Spleen (tissue), 11 donors: ENCODE results near the gene GPRC5D. TPM values are rescaled to one million over a fixed set of nuclear protein-coding genes. Genes with fewer than 3 reads are reported as not detected.

ENCODE experiments used
- DNase-seq: peaks from one replicate; pipeline ENCODE4 v3.0.0-alpha.2; 2020
- H3K27ac ChIP-seq, 8 donors: fragments of 200-600 bp; sonication (generic) in 7 of 8; 1 replicate in 4 of 8; 2 replicates in 4 of 8; pipeline versions ENCODE4 v1.5.0 to v1.8.0; 2016 to 2021; ENCODE audit warnings: inconsistent platforms in 4 of 8, mild to moderate bottlenecking in 4 of 8, moderate library complexity in 1 of 8
- H3K27me3 ChIP-seq, 7 donors: fragments of 200-600 bp; sonication (generic) in 6 of 7; replicated peaks in 1 of 7; 1 replicate in 4 of 7; 2 replicates in 3 of 7; pipeline versions ENCODE4 v1.5.0 to v1.8.0; 2016 to 2021; ENCODE audit warnings: inconsistent platforms in 3 of 7, mild to moderate bottlenecking in 1 of 7
- H3K36me3 ChIP-seq, 6 donors: fragments of 200-600 bp; sonication (generic) in 5 of 6; 1 replicate in 4 of 6; 2 replicates in 2 of 6; pipeline versions ENCODE4 v1.5.0 to v1.8.0; 2016 to 2021; ENCODE audit warnings: inconsistent platforms in 2 of 6
- H3K4me1 ChIP-seq, 6 donors: fragments of 200-600 bp; sonication (generic) in 5 of 6; 1 replicate in 3 of 6; 2 replicates in 3 of 6; pipeline versions ENCODE4 v1.5.0 to v1.8.0; 2016 to 2021; ENCODE audit warnings: inconsistent platforms in 3 of 6
- H3K4me3 ChIP-seq, 8 donors: fragments of 200-600 bp; sonication (generic) in 7 of 8; 1 replicate in 4 of 8; 2 replicates in 4 of 8; pipeline versions ENCODE4 v1.5.0 to v1.8.0; 2016 to 2021; ENCODE audit warnings: inconsistent platforms in 4 of 8, mild to moderate bottlenecking in 4 of 8, moderate library complexity in 2 of 8
- H3K9me3 ChIP-seq, 8 donors: fragments of 200-600 bp; sonication (generic) in 7 of 8; 1 replicate in 4 of 8; 2 replicates in 4 of 8; pipeline versions ENCODE4 v1.5.0 to v1.8.0; 2016 to 2021; ENCODE audit warnings: inconsistent platforms in 4 of 8
- CTCF ChIP-seq, 11 experiments: fragments of 200-600 bp in 7 of 11; fragments of 450-650 bp in 4 of 11; sonication (generic) in 4 of 11; IDR thresholded peaks in 8 of 11; conservative IDR thresholded peaks in 3 of 11; 1 replicate in 7 of 11; 2 replicates in 4 of 11; pipeline versions ENCODE4 v1.4.0 to v1.8.0; 2016 to 2021; ENCODE audit warnings: antibody characterized with exemption in 11 of 11, inconsistent platforms in 4 of 11, mild to moderate bottlenecking in 1 of 11
- POLR2A ChIP-seq, 3 donors: fragments of 450-650 bp; IDR thresholded peaks; one replicate each; pipeline ENCODE4 v1.5.1; 2017; ENCODE audit warnings: antibody characterized with exemption in 3 of 3, mild to moderate bottlenecking in 1 of 3
- POLR2AphosphoS5 ChIP-seq, 3 donors: sonication (generic); formaldehyde crosslinking; IDR thresholded peaks; one replicate each; pipeline ENCODE4 v1.5.1; 2017; ENCODE audit warnings: antibody characterized with exemption in 3 of 3
- WGBS, 5 donors: extraction: QIAGEN DNeasy Blood & Tissue Kit in 3 of 5; methylation state at CpG; one replicate each; pipeline versions ENCODE4 v1.1.5 to v1.1.7; 2013 to 2018; 5-methylcytosine and 5-hydroxymethylcytosine counted together
- intact Hi-C: fragments of 100-400 bp; cut with DNase I; formaldehyde crosslinking; loops from one replicate; pipeline ENCODE4 v1.15.0; 2023; ENCODE audit warnings: low total_unique reads
- polyA plus RNA-seq, 3 donors: library from polyadenylated mRNA; stranded (reverse); fragments of 200-250 nt; gene quantifications; one replicate each; pipeline ENCODE4 v1.2.1, GENCODE V29; 2013
- total RNA-seq, 7 donors: library from RNA; depleted of rRNA in 3 of 7; stranded (reverse); fragments of >200 nt in 3 of 7; fragmentation: NEBNext Ultra II Directional in 4 of 7; extraction: Animal tissue kit (Norgen Biotek cat#: 25700) in 4 of 7; gene quantifications; one replicate each; pipeline versions ENCODE4 v1.1.0 to v1.2.1, GENCODE V29; 2016 to 2021
- donor health status: healthy with polysubstance abuse.
- donor health status: DM: no; HTN: no; CAD: no; lungs with moderate emphysema.
- donor health status: DM: no; HTN: no; CAD: no.
- donor health status: Bipolar disorder and iron deficiency.
- donor health status: healthy.
- donor health status: DM: no; HTN: no; CAD: no.
- donor health status: DM: yes; HTN: yes; CAD: no.

Gene GPRC5D
- total and polyA plus RNA-seq, 10 donors, result 0.23 to 1.4 (median 0.41) TPM; not detected in 5

GRCh38 chr12:12938541-12938940 lies 13.4 kb downstream of the GPRC5D start:
- H3K4me1 ChIP-seq, result peaks cover 0 to 8% (median 0%) of the 10 kb centered on the region in 6 donors
- intact Hi-C loops, result no loop called here
- peaks cover 0 to 6% (median 0%) of the 10 kb centered on the region in 7 donors for H3K27me3 ChIP-seq
- H3K36me3 ChIP-seq, result peaks cover 0 to 10% (median 0%) of the 10 kb centered on the region in 6 donors
- no peak overlapping the region for H3K27ac ChIP-seq
- WGBS, 5 donors, result 85 to 90% (median 88%) methylated on average over 5 of the region's 5 CpGs
- H3K9me3 ChIP-seq, result no peaks in the 10 kb centered on the region
- DNase-seq, result no peak
- TF ChIP-seq POLR2A (IDR thresholded peaks at IDR 0.05), result no peak
- TF ChIP-seq POLR2AphosphoS5 (IDR thresholded peaks at IDR 0.05), result no peak
- no peak for TF ChIP-seq CTCF (IDR thresholded peaks at IDR 0.05 in 8 of 11, conservative IDR thresholded peaks at IDR 0.05 in 3 of 11)
- H3K4me3 ChIP-seq, result no peak overlapping the region

GRCh38 chr12:12936983-12937491 lies 14.9 kb downstream of the GPRC5D start:
- DNase-seq, result no peak
- WGBS, 5 donors, result 89 to 95% (median 92%) methylated on average over 11 of the region's 11 CpGs

GRCh38 chr12:12934556-12934955 lies 17.4 kb downstream of the GPRC5D start:
- Histone ChIP-seq H3K4me1 (peaks cover 0 to 8% (median 0%) of the 10 kb centered on the region in 6 donors), H3K36me3 (peaks cover 0 to 24% (median 0%) of the 10 kb centered on the region in 6 donors), H3K9me3 (no peaks in the 10 kb centered on the region), H3K27me3 (peaks cover 0 to 6% (median 0%) of the 10 kb centered on the region in 7 donors), H3K4me3 (no peak overlapping the region), H3K27ac (no peak overlapping the region)
- intact Hi-C loops, result no loop called here
- TF ChIP-seq POLR2AphosphoS5 (IDR thresholded peaks at IDR 0.05) (no peak), POLR2A (IDR thresholded peaks at IDR 0.05) (no peak), CTCF (IDR thresholded peaks at IDR 0.05 in 8 of 11, conservative IDR thresholded peaks at IDR 0.05 in 3 of 11) (no peak)
- no peak for DNase-seq
- WGBS, 5 donors, result 70 to 84% (median 82%) methylated on average over 8 of the region's 8 CpGs

More at GRCh38 chr12:12936983-12937491, 14.9 kb downstream of the GPRC5D start:
- no peaks in the 10 kb centered on the region for H3K9me3 ChIP-seq
- H3K27me3 ChIP-seq, result peaks cover 0 to 6% (median 0%) of the 10 kb centered on the region in 7 donors
- H3K4me3 ChIP-seq, result no peak overlapping the region
- intact Hi-C loops, result no loop called here
- TF ChIP-seq CTCF (IDR thresholded peaks at IDR 0.05 in 8 of 11, conservative IDR thresholded peaks at IDR 0.05 in 3 of 11) (no peak), POLR2A (IDR thresholded peaks at IDR 0.05) (no peak), POLR2AphosphoS5 (IDR thresholded peaks at IDR 0.05) (no peak)
- H3K36me3 ChIP-seq, result peaks cover 0 to 10% (median 0%) of the 10 kb centered on the region in 6 donors
- H3K4me1 ChIP-seq, result peaks cover 0 to 8% (median 0%) of the 10 kb centered on the region in 6 donors
- no peak overlapping the region for H3K27ac ChIP-seq

- 87 to 96% (median 90%) methylated on average over 4 of the region's 4 CpGs for WGBS, 5 donors
- intact Hi-C loops, result no loop called here
- Histone ChIP-seq H3K4me1 (peaks cover 0 to 3% (median 0%) of the 10 kb centered on the region in 6 donors), H3K9me3 (no peaks in the 10 kb centered on the region), H3K27ac (no peak overlapping the region), H3K36me3 (peaks cover 0 to 26% (median 0%) of the 10 kb centered on the region in 6 donors), H3K27me3 (peaks cover 0 to 6% (median 0%) of the 10 kb centered on the region in 7 donors), H3K4me3 (no peak overlapping the region)
- DNase-seq, result no peak
- TF ChIP-seq CTCF (IDR thresholded peaks at IDR 0.05 in 8 of 11, conservative IDR thresholded peaks at IDR 0.05 in 3 of 11), result no peak
- no peak for TF ChIP-seq POLR2AphosphoS5 (IDR thresholded peaks at IDR 0.05)
- no peak for TF ChIP-seq POLR2A (IDR thresholded peaks at IDR 0.05)
These were observed 18.2 kb downstream of the GPRC5D start for GRCh38 chr12:12933742-12934141.
